Astrocyte (in vitro differentiated cells and primary cell): ENCODE data around the gene EDARADD. TPM values are rescaled to one million over a fixed set of nuclear protein-coding genes. Genes with fewer than 3 reads are reported as not detected.

Experiments
- DNase-seq: peaks from one replicate; pipeline ENCODE4 v3.0.0-alpha.2; 2010; ENCODE audit warnings: low read depth
- FAIRE-seq: peaks from 2 replicates; lab custom pipeline; 2011; peaks lifted over from hg19 to GRCh38; lab: Jason Lieb, UNC
- H2AFZ ChIP-seq: 2 replicates; pipeline ENCODE4 v1.6.0; 2012; ENCODE audit warnings: low read depth, low read length, inconsistent platforms
- H3K27ac ChIP-seq: 2 replicates; pipeline ENCODE4 v1.5.1; 2011; ENCODE audit warnings: low read depth, low read length, inconsistent platforms
- H3K27me3 ChIP-seq: 2 replicates; pipeline ENCODE4 v1.6.0; 2011; ENCODE audit warnings: low read length, inconsistent platforms; ENCODE audit not compliant: insufficient read depth
- H3K36me3 ChIP-seq: 2 replicates; pipeline ENCODE4 v1.5.1; 2011; ENCODE audit warnings: low read length, inconsistent platforms; ENCODE audit not compliant: insufficient read depth
- H3K4me1 ChIP-seq: 2 replicates; pipeline ENCODE4 v1.5.1; 2011; ENCODE audit warnings: low read length, inconsistent platforms; ENCODE audit not compliant: insufficient read depth
- H3K4me2 ChIP-seq: 2 replicates; pipeline ENCODE4 v1.6.0; 2012; ENCODE audit warnings: low read length, inconsistent platforms
- H3K4me3 ChIP-seq: 2 replicates; pipeline ENCODE4 v1.5.1; 2011; ENCODE audit warnings: low read depth, mild to moderate bottlenecking, low read length, inconsistent platforms; ENCODE audit not compliant: insufficient read depth
- H3K79me2 ChIP-seq: 2 replicates; pipeline ENCODE4 v1.6.0; 2012; ENCODE audit warnings: mild to moderate bottlenecking, low read length, inconsistent platforms; ENCODE audit not compliant: insufficient read depth
- H3K9ac ChIP-seq: 2 replicates; pipeline ENCODE4 v1.6.0; 2012; ENCODE audit warnings: mild to moderate bottlenecking, low read length, inconsistent platforms
- H3K9me3 ChIP-seq: 2 replicates; pipeline ENCODE4 v1.5.1; 2012; ENCODE audit warnings: low read depth, mild to moderate bottlenecking, low read length, inconsistent platforms; ENCODE audit not compliant: insufficient read depth
- H4K20me1 ChIP-seq: 2 replicates; pipeline ENCODE4 v1.6.0; 2012; ENCODE audit warnings: low read length, inconsistent platforms; ENCODE audit not compliant: insufficient read depth
- H3K27ac Mint-ChIP-seq: one replicate; pipeline ENCODE4 v1.8.0; 2021; ENCODE audit warnings: mild to moderate bottlenecking, mixed read lengths; ENCODE audit not compliant: unreplicated experiment
- H3K27me3 Mint-ChIP-seq: one replicate; pipeline ENCODE4 v1.8.0; 2021; ENCODE audit warnings: low read depth, mixed read lengths; ENCODE audit not compliant: unreplicated experiment
- H3K36me3 Mint-ChIP-seq: one replicate; pipeline ENCODE4 v1.8.0; 2021; ENCODE audit warnings: low read depth, mixed read lengths; ENCODE audit not compliant: unreplicated experiment
- H3K4me1 Mint-ChIP-seq: one replicate; pipeline ENCODE4 v1.8.0; 2021; ENCODE audit warnings: low read depth, mixed read lengths; ENCODE audit not compliant: unreplicated experiment
- H3K4me3 Mint-ChIP-seq: one replicate; pipeline ENCODE4 v1.8.0; 2021; ENCODE audit warnings: mild to moderate bottlenecking, moderate library complexity, mixed read lengths; ENCODE audit not compliant: unreplicated experiment
- H3K9me3 Mint-ChIP-seq: one replicate; pipeline ENCODE4 v1.8.0; 2021; ENCODE audit warnings: mild to moderate bottlenecking, mixed read lengths; ENCODE audit not compliant: unreplicated experiment
- CTCF ChIP-seq: IDR thresholded peaks from 2 replicates; pipeline ENCODE4 v1.5.1; 2011; ENCODE audit warnings: low read depth, mild to moderate bottlenecking, inconsistent platforms, low read length, moderate library complexity; ENCODE audit not compliant: insufficient read depth
- EZH2 ChIP-seq: IDR thresholded peaks from 2 replicates; pipeline ENCODE4 v1.6.1; 2012; ENCODE audit warnings: mild to moderate bottlenecking, low read length, inconsistent platforms; ENCODE audit not compliant: insufficient read depth
- total RNA-seq: library from RNA; stranded (reverse); gene quantifications from 2 replicates; pipeline ENCODE4 v1.2.1, GENCODE V29; 2021

EDARADD gene
- total RNA-seq, 1 donor from 2014 or later = 0.98 TPM

- DNase-seq = no peak
- H2AFZ ChIP-seq = no peak overlapping the region
- H3K36me3 Mint-ChIP-seq = no peaks in the 10 kb centered on the region
- no peaks in the 10 kb centered on the region for H3K36me3 ChIP-seq
- H4K20me1 ChIP-seq = no peaks in the 10 kb centered on the region
- no peak for FAIRE-seq
- H3K4me1 Mint-ChIP-seq = no peaks in the 10 kb centered on the region
- TF ChIP-seq CTCF (no peak), EZH2 (no peak)
- H3K4me3 Mint-ChIP-seq = no peak overlapping the region
- no peaks in the 10 kb centered on the region for H3K9me3 ChIP-seq
- H3K4me3 ChIP-seq = no peak overlapping the region
- H3K9ac ChIP-seq = no peak overlapping the region
- H3K27me3 Mint-ChIP-seq = no peaks in the 10 kb centered on the region
- H3K4me1 ChIP-seq = no peaks in the 10 kb centered on the region
- no peaks in the 10 kb centered on the region for H3K27me3 ChIP-seq
- no peak overlapping the region for H3K27ac ChIP-seq
- H3K27ac Mint-ChIP-seq = no peak overlapping the region
- H3K9me3 Mint-ChIP-seq = peaks cover 9% of the 10 kb centered on the region
- H3K79me2 ChIP-seq = no peaks in the 10 kb centered on the region
- no peak overlapping the region for H3K4me2 ChIP-seq
These were observed 46.3 kb downstream of the EDARADD start for GRCh38 chr1:236440373-236440772.

- Mint-ChIP-seq H3K9me3 (no peaks in the 10 kb centered on the region), H3K4me3 (no peak overlapping the region), H3K27ac (no peak overlapping the region), H3K4me1 (no peaks in the 10 kb centered on the region), H3K27me3 (peaks cover 2% of the 10 kb centered on the region), H3K36me3 (no peaks in the 10 kb centered on the region)
- no peaks in the 10 kb centered on the region for H3K27me3 ChIP-seq
- H3K27ac ChIP-seq = no peak overlapping the region
- H3K36me3 ChIP-seq = no peaks in the 10 kb centered on the region
- no peaks in the 10 kb centered on the region for H3K79me2 ChIP-seq
- TF ChIP-seq CTCF = no peak
- no peak overlapping the region for H3K9ac ChIP-seq
- no peaks in the 10 kb centered on the region for H3K9me3 ChIP-seq
- no peak overlapping the region for H3K4me2 ChIP-seq
- H4K20me1 ChIP-seq = no peaks in the 10 kb centered on the region
- DNase-seq = no peak
- H3K4me3 ChIP-seq = no peak overlapping the region
- no peak for FAIRE-seq
- H2AFZ ChIP-seq = no peak overlapping the region
- no peaks in the 10 kb centered on the region for H3K4me1 ChIP-seq
These were observed 56.7 kb downstream of the EDARADD start for GRCh38 chr1:236450779-236451178.

GRCh38 chr1:236451796-236452373 is 57.8 kb downstream of the EDARADD start:
- H3K27me3 Mint-ChIP-seq = peaks cover 3% of the 10 kb centered on the region
- Histone ChIP-seq H3K4me3 (no peak overlapping the region), H3K36me3 (no peaks in the 10 kb centered on the region), H3K9me3 (no peaks in the 10 kb centered on the region), H3K9ac (no peak overlapping the region), H3K79me2 (no peaks in the 10 kb centered on the region), H3K27me3 (no peaks in the 10 kb centered on the region), H4K20me1 (no peaks in the 10 kb centered on the region), H2AFZ (no peak overlapping the region), H3K4me2 (no peak overlapping the region), H3K4me1 (no peaks in the 10 kb centered on the region), H3K27ac (no peak overlapping the region)
- H3K9me3 Mint-ChIP-seq = no peaks in the 10 kb centered on the region
- no peak for TF ChIP-seq EZH2
- no peak for TF ChIP-seq CTCF
- FAIRE-seq = no peak
- DNase-seq = no peak
- no peaks in the 10 kb centered on the region for H3K36me3 Mint-ChIP-seq
- H3K27ac Mint-ChIP-seq = no peak overlapping the region
- no peaks in the 10 kb centered on the region for H3K4me1 Mint-ChIP-seq
- H3K4me3 Mint-ChIP-seq = no peak overlapping the region
